ENCODE measurements around the gene CDC14C.
"Not testable (repeated sequence)": the region's sequence is repeated elsewhere in the genome, so short reads cannot be mapped to it uniquely, and the experiment has no call there.

Gene CDC14C

DNA sequence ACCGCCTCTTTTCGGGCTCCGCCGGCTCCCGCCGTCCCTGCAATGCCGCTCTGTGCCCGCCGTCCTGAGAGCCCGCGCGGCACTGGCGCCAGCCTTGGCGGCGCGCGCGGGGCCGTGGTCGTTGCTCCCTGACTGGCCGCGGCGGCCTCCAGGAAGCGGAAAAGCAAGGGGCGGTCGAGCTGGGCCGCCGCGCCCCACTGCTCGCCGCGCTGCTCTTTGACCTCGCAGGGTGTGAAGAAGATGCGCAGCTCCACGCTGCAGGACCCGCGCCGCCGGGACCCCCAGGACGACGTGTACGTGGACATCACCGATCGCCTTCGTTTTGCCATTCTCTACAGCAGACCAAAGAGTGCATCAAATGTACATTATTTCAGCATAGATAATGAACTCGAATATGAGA, at the start of gene CDC14C:
CDC14C (plus strand) TSS at position 115 of the 400 bp plus-strand sequence; CDS start at position 241, 126 bp downstream.
- no peak for DNase-seq

DNA sequence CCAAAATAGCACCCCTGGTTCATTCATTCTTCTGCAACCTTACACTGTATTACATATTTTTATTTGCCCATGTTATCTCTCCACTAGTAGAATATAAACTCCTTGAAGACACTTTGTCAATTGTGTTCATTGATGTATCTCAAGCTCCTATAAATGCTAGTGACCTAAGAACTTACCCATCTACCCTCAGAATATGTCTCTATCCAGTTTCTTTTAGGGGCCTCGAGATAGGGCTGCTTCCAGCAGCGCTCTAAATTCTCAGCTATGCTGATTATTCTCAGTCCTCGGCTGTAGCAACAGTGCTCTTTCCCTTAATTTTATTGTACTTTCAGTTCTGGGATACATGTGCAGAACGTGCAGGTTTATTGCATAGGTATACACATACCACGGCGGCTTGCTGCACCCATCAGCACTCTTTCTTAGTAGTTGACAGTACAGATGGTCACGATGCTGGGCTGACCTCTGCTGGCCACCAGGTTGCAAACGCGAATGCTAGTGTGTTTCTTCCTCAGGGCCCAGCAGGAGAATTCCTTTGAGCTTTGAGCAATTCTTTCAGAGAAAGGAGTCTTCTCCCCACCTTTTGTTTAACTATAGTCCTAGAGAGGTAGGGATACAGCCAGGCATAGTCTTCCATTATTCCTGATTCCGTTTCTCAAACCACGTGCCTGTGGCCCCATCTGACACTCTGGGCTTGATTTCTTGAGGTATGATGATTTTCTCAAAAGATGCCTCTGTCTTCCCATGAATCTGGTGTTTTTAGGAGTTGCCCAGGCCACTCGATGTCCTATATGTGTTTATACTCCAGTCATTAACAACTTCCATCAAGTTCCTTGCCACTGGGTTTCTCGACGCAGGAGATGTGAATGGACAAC, 49.1 kb upstream of the CDC14C start:
- no peak for DNase-seq

DNA sequence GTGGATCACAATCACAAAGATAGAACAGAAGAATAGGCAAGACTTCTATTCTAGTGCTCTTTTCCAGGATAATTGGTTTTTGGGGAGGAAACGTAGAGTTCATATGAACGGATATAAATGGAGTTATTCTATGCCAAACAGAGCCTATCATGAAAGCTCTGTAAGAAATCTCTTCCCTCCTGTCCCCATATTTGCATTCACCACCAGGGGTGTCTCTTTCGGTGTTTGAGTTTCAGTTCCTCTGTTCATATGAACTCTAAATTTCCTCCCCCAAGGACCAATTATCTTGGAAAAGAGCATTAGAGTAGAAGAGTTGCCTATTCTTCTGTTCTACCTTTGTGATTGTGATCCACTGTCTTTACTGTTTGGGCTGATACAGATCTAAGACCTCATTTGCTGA, 48.3 kb upstream of the CDC14C start:
- no peak for DNase-seq

DNA sequence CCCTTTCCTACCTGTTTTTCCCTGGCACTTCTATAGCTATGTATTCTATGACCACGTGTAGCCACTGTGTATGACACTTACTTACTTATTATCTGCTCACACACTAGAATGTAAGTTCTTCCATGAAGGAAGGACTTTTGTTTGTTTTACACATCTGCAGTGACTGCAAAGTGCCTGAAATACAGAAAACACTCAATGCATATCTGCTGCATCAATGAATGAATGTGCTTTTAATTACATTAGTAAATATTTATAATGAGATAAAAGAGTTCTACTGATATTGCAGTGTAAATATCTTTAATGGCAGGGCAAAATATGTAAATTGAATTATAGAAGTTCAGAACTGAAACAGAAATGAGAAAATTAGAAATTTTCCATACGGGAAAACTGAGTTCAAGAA, 43.5 kb upstream of the CDC14C start:
- DNase-seq: no peak

DNA sequence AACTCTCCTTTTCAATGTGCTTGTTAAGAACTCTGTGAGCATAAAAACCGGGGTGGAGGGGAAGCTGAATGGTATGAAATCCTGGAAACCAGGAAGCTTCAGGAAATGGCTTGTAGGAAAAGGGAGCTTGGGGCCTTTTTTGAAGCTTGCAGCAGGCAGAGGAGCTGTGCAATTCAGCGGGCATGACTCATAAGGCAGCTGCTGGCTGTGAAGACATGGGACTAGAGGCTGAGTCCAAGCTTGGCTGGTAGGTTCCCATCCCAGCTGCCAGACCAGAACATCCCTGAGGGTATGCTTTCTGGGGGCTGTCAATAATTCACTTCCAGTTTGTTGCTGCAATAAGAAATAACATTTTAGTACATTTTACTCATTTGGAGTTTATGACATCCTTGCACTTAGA, 36.8 kb upstream of the CDC14C start:
- no peak for DNase-seq

DNA sequence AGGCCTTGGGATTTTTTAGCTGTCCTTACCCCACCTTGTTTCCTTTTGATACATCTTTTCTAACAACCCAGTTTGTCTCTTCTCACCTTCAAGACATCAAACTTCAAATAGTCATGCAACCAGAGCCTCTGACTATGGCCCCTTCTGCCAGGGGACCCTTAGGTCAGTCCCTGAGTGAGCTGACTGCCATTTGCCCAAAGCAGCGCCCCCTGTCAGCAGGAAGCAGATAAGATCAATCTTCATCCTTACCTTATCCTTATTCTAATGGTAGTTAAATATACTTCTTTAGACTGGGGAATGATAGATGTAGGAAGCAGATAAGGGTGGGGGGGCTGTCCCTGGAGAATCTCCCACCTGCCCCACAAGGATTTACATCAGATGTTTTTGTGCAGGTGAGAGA, 29.8 kb upstream of the CDC14C start:
- DNase-seq: no peak

DNA sequence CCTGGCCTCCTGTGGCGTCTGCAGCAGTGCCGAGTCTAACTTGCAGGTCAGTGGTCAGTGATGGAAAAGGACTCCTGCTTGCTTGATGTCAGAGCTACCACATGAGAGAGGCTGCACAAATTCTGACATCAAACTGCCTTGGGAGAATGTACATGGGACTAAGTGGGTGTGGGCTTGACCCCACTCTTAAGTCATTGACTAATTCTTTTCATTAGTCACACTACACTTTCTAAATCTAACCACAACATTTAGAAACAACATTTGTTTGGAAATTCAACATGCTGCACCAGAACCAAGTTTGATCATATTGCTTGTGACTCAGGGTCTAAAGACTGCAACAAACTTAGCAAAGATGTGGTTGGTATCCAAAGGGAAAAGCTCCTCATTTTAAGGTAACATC, 24.4 kb upstream of the CDC14C start:
- DNase-seq: no peak

DNA sequence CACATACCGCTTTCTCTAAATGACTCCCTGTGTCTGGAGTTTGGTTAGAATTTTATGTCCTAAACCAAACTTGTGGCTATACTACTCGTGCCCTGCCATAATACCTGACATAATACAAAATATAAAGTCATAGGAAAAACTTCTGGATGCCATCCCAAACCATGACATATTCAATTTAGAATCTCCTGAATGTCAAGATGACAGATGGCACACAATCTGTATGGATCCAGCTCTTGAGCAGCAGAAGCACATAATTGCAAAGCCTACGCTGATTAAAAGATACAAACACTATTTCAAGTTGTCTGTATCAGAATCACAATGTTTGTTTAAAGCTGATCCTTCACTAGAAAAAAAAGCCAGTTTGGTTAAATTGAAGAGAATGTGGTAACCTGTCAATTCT, 22.4 kb upstream of the CDC14C start:
- DNase-seq: no peak

DNA sequence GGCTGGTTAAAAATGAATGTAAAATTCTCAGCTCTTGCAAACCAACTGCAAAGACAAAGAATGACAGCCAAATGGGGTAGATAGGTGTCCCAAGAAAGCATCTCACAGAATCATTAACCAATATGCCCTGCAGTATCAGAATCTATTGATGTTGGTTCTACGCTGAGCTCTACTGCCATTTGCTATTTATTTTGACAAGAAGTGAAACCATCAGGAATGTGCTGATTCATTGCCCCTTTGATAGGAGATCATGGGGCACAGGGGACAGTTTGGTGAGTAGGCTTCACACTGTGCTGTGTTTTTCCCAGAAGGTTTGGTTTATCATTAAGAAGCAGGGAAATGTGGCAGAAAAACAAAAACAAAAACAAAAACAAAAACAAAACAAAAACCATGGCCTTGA, 19.4 kb upstream of the CDC14C start:
- no peak for DNase-seq

DNA sequence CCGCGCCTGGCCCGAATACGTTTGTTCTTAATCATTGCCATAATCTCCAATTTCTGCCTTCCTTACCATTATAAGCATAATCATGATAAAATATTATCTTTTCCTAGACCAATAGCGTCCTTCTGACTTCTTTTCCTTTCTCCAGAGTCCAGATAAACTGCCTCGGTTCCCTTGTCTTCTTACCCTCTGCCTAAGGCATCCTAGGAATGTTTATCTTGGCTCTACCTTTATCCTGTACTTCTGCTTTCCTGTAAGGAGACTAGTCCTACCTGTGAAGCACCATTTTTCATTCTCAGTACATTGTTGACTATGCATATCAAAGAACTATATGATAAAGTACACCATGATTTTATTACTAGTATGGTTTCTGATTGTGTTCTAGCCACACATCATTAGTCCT, 18.7 kb upstream of the CDC14C start:
- not testable (repeated sequence) for DNase-seq

DNA sequence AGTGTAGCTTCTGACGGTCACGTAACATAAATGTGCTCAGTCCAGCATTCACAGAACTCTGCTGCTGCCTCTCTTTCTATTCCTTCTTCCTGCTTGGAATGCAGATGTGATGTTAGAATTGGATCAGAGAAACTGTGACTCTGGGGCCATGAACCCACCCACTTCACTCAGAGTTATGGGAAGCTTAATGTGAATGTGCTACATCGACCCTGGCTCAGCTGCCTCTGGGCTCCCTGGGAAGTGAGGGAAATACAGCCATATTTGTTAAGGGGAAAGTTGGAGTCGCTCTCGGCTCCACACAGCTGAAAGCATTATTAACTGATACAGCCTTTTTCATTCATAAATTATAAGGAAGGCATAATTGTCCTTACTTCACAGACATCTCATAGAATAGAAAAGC, 14.5 kb upstream of the CDC14C start:
- not testable (repeated sequence) for DNase-seq

DNA sequence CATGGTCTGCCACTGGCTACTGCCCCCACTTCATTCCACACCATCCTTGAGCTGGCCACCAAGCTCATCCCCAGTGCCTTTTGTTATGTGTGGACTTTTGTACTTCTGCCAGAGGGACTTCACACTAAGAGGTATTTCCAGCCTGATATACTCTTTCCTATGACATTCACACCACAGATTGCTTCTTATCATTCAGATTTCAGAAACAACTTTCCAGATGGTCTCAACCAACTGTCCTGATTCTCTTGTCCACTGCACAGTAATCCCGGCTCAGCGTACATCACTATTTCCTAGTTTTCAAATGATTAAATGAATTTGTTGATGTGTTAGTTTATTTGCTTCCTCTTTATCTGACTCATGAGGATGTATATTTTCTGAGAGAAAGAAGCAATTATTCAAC, 7.1 kb downstream of the CDC14C start:
- DNase-seq: no peak

DNA sequence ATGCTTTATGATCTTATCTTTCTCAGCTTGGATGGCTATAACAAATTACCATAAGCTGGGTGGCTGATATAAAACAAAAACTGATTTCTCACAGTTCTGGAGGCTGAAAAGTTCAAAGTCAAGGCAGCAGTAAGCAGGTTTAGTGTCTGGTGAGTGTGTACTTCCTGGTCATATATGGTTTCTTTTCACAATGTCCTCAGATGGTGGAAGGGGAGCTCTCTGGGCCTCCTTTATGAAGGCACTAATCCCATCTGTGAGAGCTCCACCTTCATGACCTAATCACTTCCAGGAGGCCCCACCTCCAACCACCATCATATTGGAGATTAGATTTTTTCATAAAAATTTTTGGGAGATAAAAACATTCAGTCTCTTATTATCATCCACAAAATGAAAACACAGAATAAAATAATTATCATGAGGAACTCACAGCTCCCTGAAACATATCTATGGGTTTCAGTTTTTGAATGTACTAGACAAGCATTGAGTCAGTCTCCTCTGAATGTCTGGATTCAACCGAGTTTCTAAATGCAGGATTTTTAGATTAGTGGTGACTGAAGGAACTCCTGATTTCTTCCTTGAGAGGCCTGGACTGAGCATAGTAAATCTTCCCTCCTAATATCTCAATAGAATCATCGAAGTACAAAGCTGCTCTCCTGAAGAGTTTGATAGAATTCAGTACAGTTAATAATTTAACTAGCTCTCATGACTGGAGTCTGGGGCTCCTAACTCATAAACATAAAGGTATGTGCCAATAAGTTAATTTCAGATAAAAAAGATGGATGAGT, 8.0 kb downstream of the CDC14C start:
- DNase-seq: no peak

DNA sequence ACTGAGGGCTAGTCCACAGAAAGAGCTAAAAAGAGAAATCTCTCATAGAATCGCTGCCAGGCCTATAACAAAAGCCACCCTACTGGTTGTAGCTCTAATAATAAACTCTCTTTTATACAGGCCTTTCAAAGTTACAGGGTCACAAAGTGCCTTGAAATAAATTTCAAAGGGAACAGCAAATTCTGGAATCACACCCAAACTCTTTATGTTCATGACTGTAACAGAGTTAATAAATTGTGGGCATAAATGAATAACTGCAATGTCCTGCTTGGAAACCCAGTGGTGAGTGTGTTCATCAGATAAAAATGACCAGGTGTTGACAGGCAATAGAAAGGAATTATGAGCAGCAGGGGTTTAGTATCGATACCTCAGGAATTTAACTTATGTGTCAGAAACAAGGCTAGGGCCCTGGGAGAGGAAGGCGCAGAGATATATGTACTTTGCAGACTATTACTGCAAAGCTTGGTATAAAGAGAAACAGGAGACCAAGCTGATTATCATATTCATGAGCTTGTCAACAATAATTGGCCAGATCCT, 9.3 kb downstream of the CDC14C start:
- no peak for DNase-seq

DNA sequence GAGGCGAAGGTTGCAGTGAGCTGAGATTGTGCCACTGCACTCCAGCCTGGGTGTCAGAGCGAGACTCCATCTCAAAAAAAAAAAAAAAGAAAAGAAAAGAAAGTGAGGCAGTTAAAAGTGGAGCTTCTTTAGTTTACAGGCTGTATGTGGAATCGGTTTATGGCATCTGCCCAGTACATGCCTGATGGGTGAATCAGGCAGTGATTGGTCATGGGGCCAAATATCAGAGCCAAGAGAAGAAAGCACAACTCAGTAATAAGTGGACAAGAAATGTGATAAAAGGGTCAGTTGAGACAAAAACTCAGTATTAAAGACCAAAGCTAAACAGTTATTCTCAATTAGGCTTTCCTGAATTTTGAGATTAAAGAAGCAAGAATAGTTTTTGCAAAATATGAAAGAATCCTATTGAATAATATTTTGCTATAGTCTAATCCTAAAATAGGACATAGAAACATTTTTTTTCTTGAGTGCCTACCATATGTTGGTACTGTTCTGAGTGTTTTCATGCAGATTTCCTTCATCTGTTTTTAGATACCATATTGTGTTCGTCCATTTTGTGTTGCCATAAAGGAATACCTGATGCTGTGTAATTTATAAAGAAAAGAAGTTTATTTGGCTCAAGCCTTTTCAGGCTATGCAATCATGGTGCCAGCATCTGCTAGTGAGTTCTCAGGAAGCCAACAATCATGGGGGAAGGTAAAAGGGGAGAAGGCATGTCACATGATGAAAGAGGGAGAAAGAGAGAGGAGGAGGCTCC, 14.4 kb downstream of the CDC14C start:
- no peak for DNase-seq

DNA sequence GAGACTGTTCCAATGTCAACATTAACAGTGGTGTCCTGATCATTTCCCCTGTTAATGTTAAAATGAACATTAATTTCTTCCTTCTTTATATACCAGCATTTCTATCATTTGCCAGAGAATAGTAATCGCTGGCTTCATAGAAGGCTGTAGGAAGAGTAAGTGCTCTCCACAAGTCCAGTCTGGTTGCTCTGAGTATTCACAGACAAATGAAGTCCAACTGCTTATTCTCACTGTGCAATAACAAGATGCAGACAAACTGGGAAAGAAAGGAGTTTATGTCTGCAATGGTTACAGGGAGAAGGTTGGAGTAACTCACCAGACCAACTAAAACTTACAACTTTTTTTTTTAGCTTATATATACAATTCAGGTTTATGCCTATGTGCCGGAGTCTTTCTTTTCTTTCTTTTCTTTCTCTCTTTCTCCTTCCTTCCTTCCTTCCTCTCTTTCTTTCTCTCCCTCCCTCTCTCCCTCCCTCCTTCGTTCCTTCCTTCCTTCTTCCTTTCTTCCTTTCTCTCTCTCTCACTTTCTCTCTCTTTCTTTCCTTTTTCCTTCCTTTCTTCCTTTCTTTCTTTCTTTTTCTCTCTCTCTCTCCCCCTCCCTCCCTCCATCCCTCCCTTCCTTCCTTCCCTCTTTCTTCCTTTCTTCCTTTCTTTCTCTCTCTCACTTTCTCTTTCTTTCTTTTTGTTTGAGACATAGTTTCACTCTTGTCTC, 19.1 kb downstream of the CDC14C start:
- no peak for DNase-seq

DNA sequence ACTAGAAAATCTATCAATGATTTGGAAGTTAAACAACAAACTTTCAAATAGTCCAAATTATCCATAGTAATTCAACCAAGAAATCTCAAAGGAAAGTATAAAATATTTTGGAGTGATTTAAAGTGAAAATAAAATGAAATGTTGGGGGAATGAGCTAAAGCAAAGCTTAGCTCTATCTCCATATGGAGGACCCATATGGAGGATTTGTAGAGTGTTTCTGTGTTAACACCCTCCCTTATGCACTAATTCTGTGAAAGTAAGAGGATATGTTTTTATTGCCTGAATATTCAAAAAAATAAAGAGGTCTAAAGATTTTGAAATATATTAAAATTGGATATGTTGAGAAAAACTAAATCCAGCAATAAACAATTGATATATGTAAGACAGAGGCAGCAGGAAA, 31.6 kb downstream of the CDC14C start:
- DNase-seq: no peak

DNA sequence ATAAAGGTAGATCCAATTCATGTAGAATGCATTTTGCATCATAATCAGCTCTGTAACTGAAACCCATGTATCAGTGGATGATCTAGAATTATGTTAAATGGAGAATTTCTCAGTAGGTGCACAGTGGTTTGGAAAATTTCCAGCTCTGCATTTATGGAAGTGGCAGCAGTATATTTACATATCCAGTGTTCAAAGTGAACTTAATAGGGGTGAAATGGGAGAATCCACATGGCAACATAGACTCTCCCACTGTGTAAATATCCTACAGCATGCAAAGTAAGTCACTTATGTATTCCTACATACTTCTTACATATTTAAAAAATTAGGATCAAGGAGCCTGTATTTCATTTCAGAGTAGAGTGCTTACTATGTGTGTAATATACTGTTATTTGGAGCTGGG, 35.3 kb downstream of the CDC14C start:
- DNase-seq: no peak

DNA sequence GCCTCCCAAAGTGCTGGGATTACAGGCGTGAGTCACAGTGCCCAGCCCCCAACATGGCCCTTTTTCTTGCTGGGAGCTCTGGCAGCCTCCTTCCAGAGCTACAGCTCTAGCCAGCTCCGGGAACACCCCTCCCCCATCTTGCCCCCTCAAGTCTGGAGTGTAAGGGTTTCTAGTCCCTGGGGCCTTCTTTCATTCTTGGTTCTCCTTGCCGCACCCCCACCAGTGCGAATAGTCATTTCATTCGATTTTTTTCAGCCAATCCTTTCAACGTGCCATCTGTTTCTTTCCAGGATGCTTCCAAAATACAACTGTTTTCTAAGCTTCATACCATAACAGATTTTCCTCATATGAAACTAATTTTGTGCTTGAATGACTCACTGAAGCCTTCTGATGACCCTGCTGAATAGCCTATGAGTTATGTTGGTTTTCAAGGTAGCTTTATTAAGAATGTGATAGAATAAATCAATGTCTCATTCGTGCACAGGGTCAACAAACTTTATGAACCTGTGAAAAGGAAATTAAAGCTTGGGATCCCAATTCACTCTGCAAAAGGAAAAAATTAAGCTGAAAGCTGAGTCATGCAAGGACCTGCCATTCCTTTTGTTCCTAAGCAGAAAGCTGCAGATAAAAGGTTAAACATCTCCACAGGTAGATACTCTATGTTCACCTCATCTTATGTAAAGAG, 38.6 kb downstream of the CDC14C start:
- DNase-seq: no peak

DNA sequence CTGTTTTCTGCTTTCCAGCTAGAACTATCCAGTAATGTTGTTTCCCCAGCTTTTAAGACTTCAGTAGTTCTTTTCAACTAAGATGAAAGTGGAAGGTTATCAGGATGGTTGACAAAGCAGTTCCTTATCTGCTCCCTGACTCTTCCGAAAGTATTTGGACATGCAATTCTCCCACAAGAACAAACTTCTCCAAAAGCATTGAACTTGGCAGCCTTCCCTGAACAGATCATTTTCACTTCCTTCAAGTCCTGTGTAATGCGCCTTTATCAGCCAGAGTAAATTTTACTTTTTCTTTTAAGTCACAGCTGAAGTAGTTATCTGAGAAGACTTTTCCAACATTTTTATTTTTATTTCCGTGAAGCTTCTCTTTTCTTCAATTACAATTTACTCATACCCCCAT, 39.7 kb downstream of the CDC14C start:
- no peak for DNase-seq

DNA sequence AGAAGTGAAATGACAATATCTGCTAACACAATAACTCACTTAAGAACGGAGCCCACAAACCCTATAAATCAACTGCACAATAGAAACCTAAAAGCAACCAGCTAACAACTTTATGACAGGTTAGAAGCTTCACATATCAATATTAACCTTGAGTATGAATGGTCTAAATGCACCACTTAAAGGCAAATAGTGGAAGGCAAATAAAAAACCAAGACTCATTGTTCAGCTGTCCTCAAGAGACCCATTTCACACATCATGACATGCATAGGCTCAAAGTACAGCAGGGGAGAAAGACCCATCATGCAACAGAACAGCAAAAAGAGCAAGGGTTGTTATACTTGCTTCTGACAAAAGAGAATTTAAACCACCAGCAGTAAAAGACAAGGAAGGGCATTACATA, 46.8 kb downstream of the CDC14C start:
- no peak for DNase-seq

DNA sequence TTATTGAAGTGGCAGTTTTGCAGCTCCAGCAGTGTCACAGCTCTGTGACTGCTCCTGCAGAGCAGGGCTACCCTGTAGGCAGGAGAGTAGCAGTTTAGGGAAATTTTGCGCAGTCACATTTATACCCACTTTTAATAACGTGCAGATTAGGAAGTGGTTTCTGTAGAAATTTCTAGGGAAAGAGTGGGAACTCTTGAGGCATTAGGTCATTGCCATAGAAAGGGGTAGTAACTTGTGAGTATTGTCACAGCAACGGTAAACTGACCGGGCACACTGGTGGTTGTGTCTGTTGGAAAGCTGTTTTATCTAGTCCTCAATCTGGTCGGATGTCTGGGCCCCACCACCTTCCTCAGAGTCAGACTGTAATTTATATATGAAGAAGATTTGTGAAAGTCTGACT, 51.9 kb downstream of the CDC14C start:
- DNase-seq: no peak
